Fibroblast of lung (primary cell): ENCODE data around the gene NF2. TPM values are rescaled to one million over a fixed set of nuclear protein-coding genes. Genes with fewer than 3 reads are reported as not detected.

Source experiments
- DNase-seq, 2 donors: peaks; one replicate each; pipeline versions ENCODE4 v3.0.0 to v3.0.0-alpha.2; 2010; ENCODE audit warnings: low read depth in 2 of 2
- H2AFZ ChIP-seq: 2 replicates; pipeline ENCODE4 v1.5.1; 2012; ENCODE audit warnings: low read length, control low read depth, inconsistent platforms
- H3K27ac ChIP-seq: 2 replicates; pipeline ENCODE4 v1.5.1; 2011; ENCODE audit warnings: low read length, control low read depth; ENCODE audit not compliant: insufficient read depth
- H3K27me3 ChIP-seq: 2 replicates; pipeline ENCODE4 v1.5.1; 2011; ENCODE audit warnings: mild to moderate bottlenecking, low read length; ENCODE audit not compliant: control insufficient read depth, insufficient read depth
- H3K36me3 ChIP-seq: 2 replicates; pipeline ENCODE4 v1.5.1; 2011; ENCODE audit warnings: low read length; ENCODE audit not compliant: control insufficient read depth, insufficient read depth
- H3K4me1 ChIP-seq: 2 replicates; pipeline ENCODE4 v1.5.1; 2011; ENCODE audit warnings: low read length; ENCODE audit not compliant: control insufficient read depth, insufficient read depth; ENCODE audit errors: extremely low read depth
- H3K4me2 ChIP-seq: 2 replicates; pipeline ENCODE4 v1.5.1; 2011; ENCODE audit warnings: low read length, control low read depth; ENCODE audit not compliant: insufficient read depth; ENCODE audit errors: extremely low read depth
- H3K4me3 ChIP-seq, 4 experiments: fragments of 200-600 bp in 1 of 4; sonication (generic) in 1 of 4; replicated peaks in 1 of 4; 2 replicates each; pipeline ENCODE4 v1.5.1; 2011 to 2016; ENCODE audit warnings: low read length in 4 of 4, low read depth in 3 of 4, mild to moderate bottlenecking in 3 of 4, control low read depth in 2 of 4, inconsistent platforms in 1 of 4, mixed read lengths in 1 of 4; ENCODE audit not compliant: insufficient read depth in 1 of 4; ENCODE audit errors: control extremely low read depth in 1 of 4
- H3K79me2 ChIP-seq: 2 replicates; pipeline ENCODE4 v1.5.1; 2012; ENCODE audit warnings: mild to moderate bottlenecking, low read length, inconsistent platforms; ENCODE audit not compliant: control insufficient read depth, insufficient read depth
- H3K9ac ChIP-seq: 2 replicates; pipeline ENCODE4 v1.5.1; 2011; ENCODE audit warnings: mild to moderate bottlenecking, low read length, control low read depth; ENCODE audit not compliant: insufficient read depth
- H3K9me3 ChIP-seq: 2 replicates; pipeline ENCODE4 v1.5.1; 2012; ENCODE audit warnings: low read depth, low read length; ENCODE audit not compliant: control insufficient read depth, insufficient read depth
- H4K20me1 ChIP-seq: 2 replicates; pipeline ENCODE4 v1.5.1; 2011; ENCODE audit warnings: low read length; ENCODE audit not compliant: control insufficient read depth, insufficient read depth; ENCODE audit errors: extremely low read depth
- CTCF ChIP-seq, 2 donors: IDR thresholded peaks in 1 of 2; conservative IDR thresholded peaks in 1 of 2; 1 replicate in 1 of 2; 2 replicates in 1 of 2; pipeline ENCODE4 v1.5.1; 2011 to 2012; ENCODE audit warnings: low read length in 2 of 2, control low read depth in 1 of 2, inconsistent platforms in 1 of 2, low read depth in 1 of 2, mild to moderate bottlenecking in 1 of 2
- EZH2 ChIP-seq: IDR thresholded peaks from 2 replicates; pipeline ENCODE4 v1.5.1; 2012; ENCODE audit warnings: low read length, control low read depth, mild to moderate bottlenecking; ENCODE audit errors: missing control alignments
- polyA plus RNA-seq, 2 donors: library from polyadenylated mRNA; depleted of rRNA in 1 of 2; stranded (reverse) in 1 of 2; unstranded in 1 of 2; fragments of >200 nt; gene quantifications; 2 replicates each; pipeline ENCODE4 v1.2.1, GENCODE V29; 2011 to 2012; ENCODE audit warnings: missing spikeins in 1 of 2
- total RNA-seq: library from RNA; depleted of rRNA; stranded (reverse); fragments of >200 nt; gene quantifications from 2 replicates; pipeline ENCODE4 v1.2.1, GENCODE V29; 2014

NF2 gene
- total and polyA plus RNA-seq, 2 donors (not counting 1 experiment from before 2014, with no cell fraction given): 55.5 to 80.9 TPM

DNA sequence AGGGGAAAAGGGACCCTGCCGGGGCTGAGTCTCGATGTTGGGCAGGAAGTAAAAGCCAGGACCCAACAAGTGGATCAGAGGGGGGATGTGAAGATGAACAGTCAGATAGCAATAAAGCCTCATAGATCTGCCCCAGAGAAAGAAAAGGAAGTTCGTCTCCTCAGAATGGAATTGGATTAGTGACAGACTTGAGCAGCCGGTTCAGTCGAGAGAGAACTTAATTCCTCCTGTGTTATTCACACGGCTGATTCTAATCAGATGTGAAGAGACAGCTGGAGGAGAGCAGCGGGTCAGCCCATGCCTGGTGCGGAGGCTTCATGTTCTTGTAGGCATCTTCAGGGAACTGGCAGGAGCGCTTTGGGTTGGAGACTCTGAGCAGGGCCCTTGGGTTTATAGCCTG, 87.0 kb downstream of the NF2 start:
- no peak overlapping the region for H3K4me3 ChIP-seq
- H3K36me3 ChIP-seq: peaks cover 9% of the 10 kb centered on the region
- no peaks in the 10 kb centered on the region for H3K27me3 ChIP-seq
- no peak overlapping the region for H2AFZ ChIP-seq
- no peaks in the 10 kb centered on the region for H3K4me1 ChIP-seq
- no peaks in the 10 kb centered on the region for H4K20me1 ChIP-seq
- H3K9me3 ChIP-seq: no peaks in the 10 kb centered on the region
- DNase-seq: peak in 1 of 2 donors; percentile 33
- H3K4me2 ChIP-seq: no peak overlapping the region
- TF ChIP-seq EZH2 (no peak), CTCF (conservative IDR thresholded peaks at IDR 0.05 in 1 of 2, IDR thresholded peaks at IDR 0.05 in 1 of 2; ENCODE audit: low read depth in 1 of 2, low read length in 2 of 2) (no peak)
- H3K79me2 ChIP-seq: no peaks in the 10 kb centered on the region
- no peak overlapping the region for H3K27ac ChIP-seq
- H3K9ac ChIP-seq: no peak overlapping the region

- H3K27ac ChIP-seq: no peak overlapping the region
- no peak overlapping the region for H2AFZ ChIP-seq
- H3K27me3 ChIP-seq: no peaks in the 10 kb centered on the region
- no peaks in the 10 kb centered on the region for H4K20me1 ChIP-seq
- H3K4me3 ChIP-seq: no peak overlapping the region
- no peak for TF ChIP-seq CTCF (conservative IDR thresholded peaks at IDR 0.05 in 1 of 2, IDR thresholded peaks at IDR 0.05 in 1 of 2; ENCODE audit: low read depth in 1 of 2, low read length in 2 of 2)
- no peak for TF ChIP-seq EZH2
- no peak overlapping the region for H3K9ac ChIP-seq
- H3K36me3 ChIP-seq: peaks cover 10% of the 10 kb centered on the region
- no peaks in the 10 kb centered on the region for H3K4me1 ChIP-seq
- no peaks in the 10 kb centered on the region for H3K9me3 ChIP-seq
- DNase-seq: no peak
- H3K4me2 ChIP-seq: no peak overlapping the region
- H3K79me2 ChIP-seq: no peaks in the 10 kb centered on the region
These were observed 88.3 kb downstream of the NF2 start for GRCh38 chr22:29691636-29692326.

DNA sequence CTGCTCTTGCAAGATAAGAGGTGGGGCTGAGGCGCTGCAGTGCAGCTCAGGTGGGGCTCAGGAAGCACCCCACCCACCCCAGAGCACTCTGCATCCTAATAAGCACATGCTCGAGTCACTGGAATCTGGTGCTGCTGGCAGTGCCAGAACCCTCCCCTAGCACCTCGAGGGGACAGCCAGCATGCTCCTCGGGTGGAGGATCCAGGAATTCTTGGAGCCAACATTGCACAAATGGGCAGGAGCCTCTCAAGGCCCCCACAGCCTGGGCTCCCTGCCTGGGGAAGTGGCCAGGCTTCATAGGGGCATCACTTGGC, 88.9 kb downstream of the NF2 start:
- Histone ChIP-seq H2AFZ (no peak overlapping the region), H3K4me3 (no peak overlapping the region), H4K20me1 (no peaks in the 10 kb centered on the region), H3K4me2 (no peak overlapping the region), H3K4me1 (no peaks in the 10 kb centered on the region), H3K27ac (no peak overlapping the region), H3K27me3 (no peaks in the 10 kb centered on the region), H3K9ac (no peak overlapping the region), H3K9me3 (no peaks in the 10 kb centered on the region), H3K36me3 (peaks cover 10% of the 10 kb centered on the region), H3K79me2 (no peaks in the 10 kb centered on the region)
- TF ChIP-seq CTCF (conservative IDR thresholded peaks at IDR 0.05 in 1 of 2, IDR thresholded peaks at IDR 0.05 in 1 of 2; ENCODE audit: low read depth in 1 of 2, low read length in 2 of 2): no peak
- TF ChIP-seq EZH2: no peak
- no peak for DNase-seq
